ENCODE measurements around the gene GOLT1A. TPM values are rescaled to one million over a fixed set of nuclear protein-coding genes. Genes with fewer than 3 reads are reported as not detected.

GOLT1A gene
- total and polyA plus RNA-seq, 4 donors: 14.1 to 103 (median 52.7) TPM

DNA sequence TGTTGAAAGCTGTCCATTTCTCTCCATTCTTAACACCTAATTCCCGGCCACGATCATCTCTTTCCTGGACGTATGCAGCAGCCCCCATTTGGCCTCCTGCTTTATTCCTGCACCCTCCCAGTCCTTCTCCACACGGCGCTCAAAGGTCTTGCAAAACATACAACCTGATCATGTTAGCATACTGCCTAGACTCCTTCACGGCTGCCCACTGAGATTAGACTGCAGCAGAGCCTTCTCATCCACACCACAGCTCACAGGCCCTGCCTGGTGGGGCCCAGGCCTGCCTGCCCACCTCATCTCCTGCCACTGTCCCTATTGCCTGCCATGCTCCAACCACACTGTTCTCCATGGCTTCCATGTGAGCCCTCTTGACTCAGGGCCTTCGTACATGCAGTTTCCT is 2.7 kb downstream of the GOLT1A start:
- peaks cover 0 to 2% (median 0%) of the 10 kb centered on the region in 4 donors for H3K36me3 ChIP-seq (ENCODE audit: control insufficient read depth in 4 of 4, insufficient read depth in 3 of 4, low read depth in 1 of 4, low read length in 3 of 4)
- no peak for TF ChIP-seq FOXA2 (IDR thresholded peaks at IDR 0.05)
- no peak for TF ChIP-seq GABPA (IDR thresholded peaks at IDR 0.05 in 1 of 2, conservative IDR thresholded peaks at IDR 0.05 in 1 of 2)
- no peak overlapping the region for H3K9ac ChIP-seq (ENCODE audit: low read depth in 1 of 2, low read length in 2 of 2)
- 76% methylated on average over 7 of the region's 7 CpGs for WGBS
- peaks cover 14 to 51% (median 29%) of the 10 kb centered on the region in 4 donors for H3K4me1 ChIP-seq (ENCODE audit: control insufficient read depth in 4 of 4, insufficient read depth in 4 of 4, low read length in 3 of 4)
- peak overlapping the region in 1 of 2 donors; percentile 52 for H3K27ac ChIP-seq (ENCODE audit: low read depth in 1 of 2, low read length in 2 of 2)
- H3K9me3 ChIP-seq (ENCODE audit: control insufficient read depth in 4 of 4, low read length in 3 of 4): no peaks in the 10 kb centered on the region
- no peak for DNase-seq (ENCODE audit: low spot score)
- no peak overlapping the region for H3K4me3 ChIP-seq (ENCODE audit: low read depth in 1 of 3, low read length in 3 of 3)
- no peaks in the 10 kb centered on the region for H3K27me3 ChIP-seq (ENCODE audit: control insufficient read depth in 4 of 4, insufficient read depth in 4 of 4, low read length in 3 of 4)

DNA sequence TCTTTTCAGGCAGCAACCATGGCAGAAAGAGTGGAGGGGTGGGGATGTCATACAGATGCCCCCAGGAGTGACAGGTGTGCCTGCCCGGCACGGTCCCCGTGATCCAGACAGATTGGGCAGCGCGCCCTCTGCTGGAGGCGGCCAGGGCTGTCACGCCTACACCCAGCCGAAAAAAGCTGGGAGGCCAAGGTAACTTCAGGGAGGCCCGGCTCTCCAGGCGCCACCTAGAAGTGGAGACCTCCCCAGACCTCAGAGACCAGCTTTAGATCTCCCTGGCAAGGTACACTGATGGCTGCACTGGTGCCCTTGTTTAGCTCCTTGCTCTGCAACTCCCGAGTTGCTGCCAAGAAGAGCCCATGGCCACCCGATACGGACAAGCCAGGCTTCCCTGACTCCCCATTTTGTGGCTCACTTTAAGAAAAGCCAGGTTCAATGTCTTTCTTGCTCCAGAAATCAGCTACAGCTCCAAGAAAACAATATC is 6.6 kb downstream of the GOLT1A start:
- no peak overlapping the region for H3K4me3 ChIP-seq (ENCODE audit: low read depth in 1 of 3, low read length in 3 of 3)
- peaks cover 0 to 2% (median 0%) of the 10 kb centered on the region in 4 donors for H3K36me3 ChIP-seq (ENCODE audit: control insufficient read depth in 4 of 4, insufficient read depth in 3 of 4, low read depth in 1 of 4, low read length in 3 of 4)
- TF ChIP-seq, protein P1, sequence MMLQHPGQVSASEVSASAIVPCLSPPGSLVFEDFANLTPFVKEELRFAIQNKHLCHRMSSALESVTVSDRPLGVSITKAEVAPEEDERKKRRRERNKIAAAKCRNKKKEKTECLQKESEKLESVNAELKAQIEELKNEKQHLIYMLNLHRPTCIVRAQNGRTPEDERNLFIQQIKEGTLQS (IDR thresholded peaks at IDR 0.05): no peak
- TF ChIP-seq, protein P2, sequence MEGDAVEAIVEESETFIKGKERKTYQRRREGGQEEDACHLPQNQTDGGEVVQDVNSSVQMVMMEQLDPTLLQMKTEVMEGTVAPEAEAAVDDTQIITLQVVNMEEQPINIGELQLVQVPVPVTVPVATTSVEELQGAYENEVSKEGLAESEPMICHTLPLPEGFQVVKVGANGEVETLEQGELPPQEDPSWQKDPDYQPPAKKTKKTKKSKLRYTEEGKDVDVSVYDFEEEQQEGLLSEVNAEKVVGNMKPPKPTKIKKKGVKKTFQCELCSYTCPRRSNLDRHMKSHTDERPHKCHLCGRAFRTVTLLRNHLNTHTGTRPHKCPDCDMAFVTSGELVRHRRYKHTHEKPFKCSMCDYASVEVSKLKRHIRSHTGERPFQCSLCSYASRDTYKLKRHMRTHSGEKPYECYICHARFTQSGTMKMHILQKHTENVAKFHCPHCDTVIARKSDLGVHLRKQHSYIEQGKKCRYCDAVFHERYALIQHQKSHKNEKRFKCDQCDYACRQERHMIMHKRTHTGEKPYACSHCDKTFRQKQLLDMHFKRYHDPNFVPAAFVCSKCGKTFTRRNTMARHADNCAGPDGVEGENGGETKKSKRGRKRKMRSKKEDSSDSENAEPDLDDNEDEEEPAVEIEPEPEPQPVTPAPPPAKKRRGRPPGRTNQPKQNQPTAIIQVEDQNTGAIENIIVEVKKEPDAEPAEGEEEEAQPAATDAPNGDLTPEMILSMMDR (IDR thresholded peaks at IDR 0.05; ENCODE audit: low read depth, low read length, missing input control): peak; percentile 83
- TF ChIP-seq, protein P3, sequence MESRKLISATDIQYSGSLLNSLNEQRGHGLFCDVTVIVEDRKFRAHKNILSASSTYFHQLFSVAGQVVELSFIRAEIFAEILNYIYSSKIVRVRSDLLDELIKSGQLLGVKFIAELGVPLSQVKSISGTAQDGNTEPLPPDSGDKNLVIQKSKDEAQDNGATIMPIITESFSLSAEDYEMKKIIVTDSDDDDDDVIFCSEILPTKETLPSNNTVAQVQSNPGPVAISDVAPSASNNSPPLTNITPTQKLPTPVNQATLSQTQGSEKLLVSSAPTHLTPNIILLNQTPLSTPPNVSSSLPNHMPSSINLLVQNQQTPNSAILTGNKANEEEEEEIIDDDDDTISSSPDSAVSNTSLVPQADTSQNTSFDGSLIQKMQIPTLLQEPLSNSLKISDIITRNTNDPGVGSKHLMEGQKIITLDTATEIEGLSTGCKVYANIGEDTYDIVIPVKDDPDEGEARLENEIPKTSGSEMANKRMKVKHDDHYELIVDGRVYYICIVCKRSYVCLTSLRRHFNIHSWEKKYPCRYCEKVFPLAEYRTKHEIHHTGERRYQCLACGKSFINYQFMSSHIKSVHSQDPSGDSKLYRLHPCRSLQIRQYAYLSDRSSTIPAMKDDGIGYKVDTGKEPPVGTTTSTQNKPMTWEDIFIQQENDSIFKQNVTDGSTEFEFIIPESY (IDR thresholded peaks at IDR 0.05): no peak
- TF ChIP-seq TAF1 (conservative IDR thresholded peaks at IDR 0.05) (no peak), RAD21 (IDR thresholded peaks at IDR 0.05) (peak; percentile 62 to 78)
- TF ChIP-seq, protein P4, sequence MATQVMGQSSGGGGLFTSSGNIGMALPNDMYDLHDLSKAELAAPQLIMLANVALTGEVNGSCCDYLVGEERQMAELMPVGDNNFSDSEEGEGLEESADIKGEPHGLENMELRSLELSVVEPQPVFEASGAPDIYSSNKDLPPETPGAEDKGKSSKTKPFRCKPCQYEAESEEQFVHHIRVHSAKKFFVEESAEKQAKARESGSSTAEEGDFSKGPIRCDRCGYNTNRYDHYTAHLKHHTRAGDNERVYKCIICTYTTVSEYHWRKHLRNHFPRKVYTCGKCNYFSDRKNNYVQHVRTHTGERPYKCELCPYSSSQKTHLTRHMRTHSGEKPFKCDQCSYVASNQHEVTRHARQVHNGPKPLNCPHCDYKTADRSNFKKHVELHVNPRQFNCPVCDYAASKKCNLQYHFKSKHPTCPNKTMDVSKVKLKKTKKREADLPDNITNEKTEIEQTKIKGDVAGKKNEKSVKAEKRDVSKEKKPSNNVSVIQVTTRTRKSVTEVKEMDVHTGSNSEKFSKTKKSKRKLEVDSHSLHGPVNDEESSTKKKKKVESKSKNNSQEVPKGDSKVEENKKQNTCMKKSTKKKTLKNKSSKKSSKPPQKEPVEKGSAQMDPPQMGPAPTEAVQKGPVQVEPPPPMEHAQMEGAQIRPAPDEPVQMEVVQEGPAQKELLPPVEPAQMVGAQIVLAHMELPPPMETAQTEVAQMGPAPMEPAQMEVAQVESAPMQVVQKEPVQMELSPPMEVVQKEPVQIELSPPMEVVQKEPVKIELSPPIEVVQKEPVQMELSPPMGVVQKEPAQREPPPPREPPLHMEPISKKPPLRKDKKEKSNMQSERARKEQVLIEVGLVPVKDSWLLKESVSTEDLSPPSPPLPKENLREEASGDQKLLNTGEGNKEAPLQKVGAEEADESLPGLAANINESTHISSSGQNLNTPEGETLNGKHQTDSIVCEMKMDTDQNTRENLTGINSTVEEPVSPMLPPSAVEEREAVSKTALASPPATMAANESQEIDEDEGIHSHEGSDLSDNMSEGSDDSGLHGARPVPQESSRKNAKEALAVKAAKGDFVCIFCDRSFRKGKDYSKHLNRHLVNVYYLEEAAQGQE (IDR thresholded peaks at IDR 0.05): no peak
- H3K9ac ChIP-seq (ENCODE audit: low read depth in 1 of 2, low read length in 2 of 2): no peak overlapping the region
- peak; percentile 86 for DNase-seq (ENCODE audit: low spot score)
- 22% methylated on average over 13 of the region's 13 CpGs for WGBS
- H3K27me3 ChIP-seq (ENCODE audit: control insufficient read depth in 4 of 4, insufficient read depth in 4 of 4, low read length in 3 of 4): no peaks in the 10 kb centered on the region
- no peaks in the 10 kb centered on the region for H3K9me3 ChIP-seq (ENCODE audit: control insufficient read depth in 4 of 4, low read length in 3 of 4)
- H3K4me1 ChIP-seq (ENCODE audit: control insufficient read depth in 4 of 4, insufficient read depth in 4 of 4, low read length in 3 of 4): peaks cover 10 to 40% (median 26%) of the 10 kb centered on the region in 4 donors
- no peak overlapping the region for H3K27ac ChIP-seq (ENCODE audit: low read depth in 1 of 2, low read length in 2 of 2)

DNA sequence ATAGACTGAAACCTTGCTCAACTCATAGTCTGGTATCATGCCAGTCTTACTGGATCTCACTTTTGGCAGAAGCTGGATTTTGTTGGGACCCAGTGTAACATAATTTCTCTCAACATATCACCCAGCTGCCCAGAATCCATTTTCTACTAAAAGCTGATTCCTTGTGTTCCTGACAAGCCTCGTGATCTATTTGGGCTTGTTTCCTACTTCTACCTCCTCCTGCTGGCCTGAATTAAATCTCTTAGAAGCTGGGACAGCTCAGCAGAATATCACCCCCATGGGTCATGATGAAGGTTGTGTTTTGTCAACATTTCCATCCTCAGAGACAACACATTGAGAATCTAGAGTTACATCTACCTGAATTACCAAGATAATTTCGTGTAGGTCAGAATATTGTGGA is 7.7 kb downstream of the GOLT1A start:
- Histone ChIP-seq H3K27ac (ENCODE audit: low read depth in 1 of 2, low read length in 2 of 2) (no peak overlapping the region), H3K27me3 (ENCODE audit: control insufficient read depth in 4 of 4, insufficient read depth in 4 of 4, low read length in 3 of 4) (no peaks in the 10 kb centered on the region), H3K9me3 (ENCODE audit: control insufficient read depth in 4 of 4, low read length in 3 of 4) (no peaks in the 10 kb centered on the region), H3K36me3 (ENCODE audit: control insufficient read depth in 4 of 4, insufficient read depth in 3 of 4, low read depth in 1 of 4, low read length in 3 of 4) (peaks cover 0 to 2% (median 0%) of the 10 kb centered on the region in 4 donors), H3K9ac (ENCODE audit: low read depth in 1 of 2, low read length in 2 of 2) (no peak overlapping the region), H3K4me3 (ENCODE audit: low read depth in 1 of 3, low read length in 3 of 3) (no peak overlapping the region), H3K4me1 (ENCODE audit: control insufficient read depth in 4 of 4, insufficient read depth in 4 of 4, low read length in 3 of 4) (peaks cover 3 to 31% (median 19%) of the 10 kb centered on the region in 4 donors)
- 45% methylated on average over 2 of the region's 2 CpGs for WGBS
- DNase-seq (ENCODE audit: low spot score): no peak
- TF ChIP-seq, protein P1 (IDR thresholded peaks at IDR 0.05): no peak
- TF ChIP-seq JUND (IDR thresholded peaks at IDR 0.05) (no peak), FOXA1 (IDR thresholded peaks at IDR 0.05) (no peak), HNF4A (conservative IDR thresholded peaks at IDR 0.05) (no peak), SP1 (IDR thresholded peaks at IDR 0.05) (no peak), YY1 (IDR thresholded peaks at IDR 0.05) (no peak), EGR1 (IDR thresholded peaks at IDR 0.05; ENCODE audit: low read depth in 2 of 2) (no peak), GABPA (IDR thresholded peaks at IDR 0.05 in 1 of 2, conservative IDR thresholded peaks at IDR 0.05 in 1 of 2) (no peak), FOXA2 (IDR thresholded peaks at IDR 0.05) (no peak), TAF1 (conservative IDR thresholded peaks at IDR 0.05) (no peak)
- TF ChIP-seq, protein P4 (IDR thresholded peaks at IDR 0.05): no peak
- TF ChIP-seq, protein P5, sequence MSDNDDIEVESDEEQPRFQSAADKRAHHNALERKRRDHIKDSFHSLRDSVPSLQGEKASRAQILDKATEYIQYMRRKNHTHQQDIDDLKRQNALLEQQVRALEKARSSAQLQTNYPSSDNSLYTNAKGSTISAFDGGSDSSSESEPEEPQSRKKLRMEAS (IDR thresholded peaks at IDR 0.05): no peak
